ENCODE measurements around the gene CALY. TPM values are rescaled to one million over a fixed set of nuclear protein-coding genes. Genes with fewer than 3 reads are reported as not detected.
"Not testable (repeated sequence)": the region's sequence is repeated elsewhere in the genome, so short reads cannot be mapped to it uniquely, and the experiment has no call there.

Gene CALY
- polyA plus RNA-seq, 3 donors: 0.20 to 0.25 (median 0.24) TPM

GRCh38 chr10:133367461-133367860, 30.8 kb upstream of the CALY start:
- DNase-seq: not testable (repeated sequence)

- no peak for DNase-seq
These were observed 30.1 kb upstream of the CALY start for GRCh38 chr10:133366751-133367150.

- DNase-seq: no peak
These were observed 29.4 kb upstream of the CALY start for GRCh38 chr10:133366130-133366478.

GRCh38 chr10:133365461-133366129, 28.9 kb upstream of the CALY start:
- no peak for DNase-seq

DNA sequence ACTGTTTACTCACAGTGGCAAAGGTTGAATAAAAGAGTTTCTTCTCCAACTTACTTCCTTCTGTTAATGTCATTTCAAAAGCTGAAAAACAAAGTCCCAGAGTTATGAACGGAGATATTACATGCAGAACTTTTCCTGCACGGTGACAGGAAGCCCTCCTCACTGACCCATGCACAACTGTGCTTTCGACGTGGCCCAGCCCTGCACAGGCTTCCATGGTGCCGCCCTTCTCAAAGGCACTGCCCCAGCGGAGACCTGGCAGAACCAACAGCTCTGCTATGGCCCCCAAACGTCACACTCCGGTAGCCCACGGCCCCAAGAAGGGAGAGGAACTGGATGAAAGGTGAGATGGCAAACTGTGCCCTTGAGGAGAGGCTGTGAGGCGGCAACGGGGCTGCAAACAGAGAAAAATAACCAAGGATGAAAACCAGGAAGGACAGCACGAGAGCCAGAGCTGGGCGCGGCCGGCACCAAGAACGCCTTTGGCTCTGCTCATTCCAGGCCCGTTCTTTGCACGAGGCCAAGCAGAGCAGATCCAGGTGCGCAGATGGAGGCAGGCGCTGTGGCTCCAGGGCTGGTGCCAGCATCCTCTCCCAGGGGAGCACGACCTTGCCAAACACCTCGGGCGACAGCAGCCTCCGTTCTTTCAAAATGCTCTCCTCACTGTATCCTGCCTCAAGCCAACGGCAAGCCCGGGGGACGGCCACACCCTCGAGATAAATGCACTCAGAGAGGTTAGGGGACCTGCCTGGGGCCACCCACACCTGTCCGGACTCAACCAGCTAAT, 28.1 kb upstream of the CALY start:
- no peak for DNase-seq

DNA sequence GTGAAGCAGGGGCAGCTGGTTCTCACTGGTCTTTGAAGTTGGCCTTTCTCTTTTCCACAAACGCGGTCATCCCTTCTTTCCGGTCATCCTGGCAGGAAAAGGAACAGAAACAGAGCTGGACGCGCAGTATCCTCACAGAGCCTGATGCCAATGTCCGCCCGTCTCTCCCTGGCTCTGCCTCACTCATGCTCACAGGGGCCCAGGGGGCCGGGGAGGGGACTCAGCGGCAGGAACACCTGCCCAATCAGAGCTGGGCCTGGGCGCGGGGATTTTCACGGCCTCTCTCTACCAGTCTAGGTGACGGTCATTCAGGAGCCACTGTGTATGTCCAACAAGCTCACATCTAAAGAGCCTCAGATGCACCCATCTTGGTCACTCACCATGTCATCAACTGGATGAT, 26.1 kb upstream of the CALY start:
- no peak for DNase-seq

- DNase-seq: no peak
These were observed 25.2 kb upstream of the CALY start for GRCh38 chr10:133361773-133362441.

GRCh38 chr10:133361227-133361626, 24.5 kb upstream of the CALY start:
- DNase-seq: no peak

- DNase-seq: no peak
These were observed 23.4 kb upstream of the CALY start for GRCh38 chr10:133359972-133360610.

DNA sequence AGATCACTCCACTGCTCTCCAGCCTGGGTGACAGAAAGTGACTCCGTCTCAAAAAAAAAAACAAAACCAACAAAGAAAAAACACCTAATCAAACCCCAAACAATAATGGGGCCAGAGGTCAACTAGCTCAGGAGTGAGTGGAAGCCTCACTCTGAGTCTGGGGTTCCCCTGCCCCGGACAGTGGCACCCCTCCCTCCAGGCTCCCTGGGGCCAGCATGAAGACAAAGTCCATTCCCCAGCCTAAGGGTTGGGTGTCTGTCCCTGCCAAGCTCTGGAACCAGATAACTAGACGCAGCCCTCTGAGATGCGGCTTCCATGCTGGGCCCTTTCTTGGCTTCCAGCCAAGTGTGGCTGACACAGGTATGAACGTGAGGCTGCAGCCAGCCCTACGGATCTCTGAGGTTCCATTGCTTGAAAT, 22.9 kb upstream of the CALY start:
- DNase-seq: no peak

DNA sequence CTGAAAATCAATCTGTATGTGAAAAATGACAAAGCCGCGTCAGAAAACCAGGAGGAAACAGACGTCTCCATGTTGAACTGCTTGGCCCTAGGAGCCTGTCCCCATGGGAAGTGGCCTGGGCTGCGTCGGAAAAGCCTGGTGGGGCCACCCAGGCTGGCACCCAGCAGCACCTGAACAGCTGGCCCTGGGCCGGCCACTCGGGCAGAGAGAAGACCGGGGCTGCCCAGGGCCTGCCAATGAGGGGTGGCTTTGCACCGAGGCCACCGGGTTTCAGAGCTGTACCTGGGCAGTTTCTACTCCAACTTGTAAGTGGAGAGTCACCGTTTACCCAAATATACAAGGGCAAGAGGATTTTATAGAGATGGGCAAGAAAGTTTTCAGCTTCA, 22.2 kb upstream of the CALY start:
- no peak for DNase-seq

- no peak for DNase-seq
These were observed 21.6 kb upstream of the CALY start for GRCh38 chr10:133358162-133358924.

DNA sequence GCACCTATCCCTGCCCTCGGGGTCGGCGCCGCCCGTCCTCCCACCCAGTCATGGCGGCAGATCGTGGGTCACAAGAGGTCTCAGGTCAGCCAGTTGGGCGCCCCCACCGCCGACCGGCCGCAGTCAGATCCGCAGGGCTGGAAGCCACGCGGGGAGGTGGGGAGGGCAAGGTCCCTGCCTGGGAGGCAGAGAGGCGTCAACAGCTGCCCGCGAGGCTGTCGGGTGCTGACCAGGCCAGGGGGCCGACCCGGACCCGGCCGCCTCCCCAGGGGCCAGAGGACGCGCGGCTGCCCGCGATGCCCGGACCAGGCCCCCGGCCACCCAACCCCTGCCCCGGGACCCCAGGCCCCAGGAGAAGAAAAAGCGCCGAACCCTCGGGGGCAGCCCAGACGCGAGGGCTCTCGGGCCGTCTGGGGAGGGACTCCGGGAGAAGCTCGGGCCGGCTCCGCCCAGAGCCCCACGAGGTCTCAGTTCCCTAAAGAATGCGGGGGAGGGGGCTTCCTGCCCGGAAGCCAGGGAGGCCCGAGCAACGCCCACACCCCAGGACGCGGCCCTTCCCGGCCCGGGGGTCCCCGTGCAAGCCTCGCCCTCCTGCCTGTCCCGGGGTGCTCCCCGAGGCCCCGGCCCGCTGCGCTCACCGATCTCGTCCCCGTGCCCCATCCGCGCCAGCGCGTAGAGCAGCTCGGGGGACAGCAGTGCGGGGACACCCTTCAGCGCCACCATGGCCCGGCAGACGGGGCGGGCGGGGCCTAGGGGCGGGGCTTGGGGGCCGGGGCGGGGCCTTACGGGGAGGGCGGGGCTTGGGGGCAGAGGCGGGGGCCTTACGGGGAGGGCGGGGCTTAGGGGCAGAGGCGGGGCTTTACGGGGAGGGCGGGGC, 20.8 kb upstream of the CALY start, which contains the start of gene FUOM:
TSS of gene FUOM (minus strand) at position 735 of the 877 bp plus-strand sequence. CDS start at position 723, 12 bp downstream.
- DNase-seq: peak; percentile 87

- no peak for DNase-seq
These were observed 20.0 kb upstream of the CALY start for GRCh38 chr10:133356549-133357284.

GRCh38 chr10:133355991-133356390, 19.3 kb upstream of the CALY start:
- no peak for DNase-seq

DNA sequence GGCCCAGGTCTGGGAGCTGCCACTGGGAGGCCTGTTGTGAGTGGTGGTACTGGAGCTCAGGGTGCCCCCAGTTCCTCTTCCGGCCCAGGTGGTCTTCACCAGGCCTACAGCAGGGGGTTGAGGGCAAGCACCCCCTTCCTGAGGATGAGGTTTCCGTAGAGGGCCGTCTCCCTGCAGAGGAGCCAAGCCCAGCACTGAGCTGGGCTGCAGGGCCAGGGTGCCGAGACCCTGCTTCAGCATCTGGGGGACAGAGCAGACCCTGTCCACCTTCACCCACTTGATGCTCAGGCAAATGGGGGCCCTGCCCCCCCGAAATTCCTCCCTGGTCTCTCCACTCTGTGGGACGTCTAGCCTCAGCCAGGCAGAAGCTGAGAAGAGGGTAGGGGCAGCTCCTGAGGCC, 18.6 kb upstream of the CALY start:
- DNase-seq: no peak

GRCh38 chr10:133354672-133355240, 18.1 kb upstream of the CALY start:
- DNase-seq: no peak

DNA sequence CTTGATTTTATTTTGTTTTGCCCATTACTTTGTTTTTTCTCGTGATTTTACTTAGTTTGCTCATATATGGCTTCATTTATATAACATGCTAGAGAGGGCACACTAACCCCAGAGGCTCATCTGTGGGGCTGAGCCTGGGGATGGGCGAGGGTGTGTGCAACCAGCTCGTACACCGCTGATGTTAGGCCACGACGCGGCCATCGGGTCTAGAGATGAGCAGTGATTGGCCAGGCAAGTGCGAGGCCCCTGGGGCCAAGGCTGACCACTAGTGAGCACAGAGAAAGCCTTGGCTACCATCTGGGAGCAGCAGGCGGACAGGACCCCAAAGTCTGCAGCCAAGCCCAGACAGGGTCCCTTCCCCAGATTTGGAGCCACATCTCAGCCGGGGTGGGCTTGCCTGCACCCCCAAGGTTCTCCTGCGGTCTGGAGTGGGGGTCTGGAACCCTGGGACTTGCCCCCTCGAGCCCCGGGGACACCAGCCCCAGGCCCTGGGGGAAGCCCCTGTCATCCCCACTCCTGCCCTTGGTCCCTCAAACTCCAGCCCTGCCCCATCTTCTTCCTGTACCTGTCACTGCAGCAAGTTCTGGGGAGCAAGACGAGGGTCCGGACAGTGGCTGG, 17.4 kb upstream of the CALY start:
- no peak for DNase-seq

All from renal pelvis (tissue), 4 donors.